NCI-H146 treated with DMSO at 0.1 percent for 48 hours (cell line): Measurements from ENCODE around the gene PCDHGA7.
"Not testable (repeated sequence)": the region's sequence is repeated elsewhere in the genome, so short reads cannot be mapped to it uniquely, and the experiment has no call there.

Source experiments
- DNase-seq: peaks from one replicate; lab custom pipeline; 2025; ENCODE audit not compliant: unreplicated experiment; lab: John Stamatoyannopoulos, UW

PCDHGA7 gene

DNA sequence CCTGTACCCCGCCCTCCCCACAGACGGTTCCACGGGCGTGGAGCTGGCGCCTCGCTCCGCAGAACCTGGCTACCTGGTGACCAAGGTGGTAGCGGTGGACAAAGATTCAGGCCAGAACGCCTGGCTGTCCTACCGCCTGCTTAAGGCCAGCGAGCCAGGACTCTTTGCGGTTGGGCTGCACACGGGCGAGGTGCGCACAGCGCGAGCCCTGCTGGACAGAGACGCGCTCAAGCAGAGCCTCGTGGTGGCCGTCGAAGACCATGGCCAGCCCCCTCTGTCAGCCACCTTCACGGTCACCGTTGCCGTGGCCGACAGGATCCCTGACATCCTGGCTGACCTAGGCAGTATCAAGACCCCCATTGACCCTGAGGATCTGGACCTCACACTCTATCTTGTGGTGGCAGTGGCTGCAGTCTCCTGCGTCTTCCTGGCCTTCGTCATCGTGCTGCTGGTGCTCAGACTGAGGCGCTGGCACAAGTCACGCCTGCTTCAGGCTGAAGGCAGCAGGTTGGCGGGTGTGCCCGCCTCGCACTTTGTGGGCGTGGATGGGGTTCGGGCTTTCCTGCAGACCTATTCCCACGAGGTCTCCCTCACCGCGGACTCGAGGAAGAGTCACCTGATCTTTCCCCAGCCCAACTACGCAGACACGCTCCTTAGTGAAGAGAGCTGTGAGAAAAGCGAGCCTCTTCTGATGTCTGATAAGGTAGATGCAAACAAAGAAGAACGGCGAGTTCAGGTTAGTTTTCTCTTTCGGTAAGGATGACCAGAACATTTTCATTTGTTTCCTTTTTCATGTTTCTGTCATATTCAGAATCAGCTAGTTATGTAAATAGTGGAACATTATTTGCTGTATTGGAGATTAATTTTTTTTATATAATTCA lies 16.3 kb upstream of the PCDHGA7 start:
- no peak for DNase-seq

DNA sequence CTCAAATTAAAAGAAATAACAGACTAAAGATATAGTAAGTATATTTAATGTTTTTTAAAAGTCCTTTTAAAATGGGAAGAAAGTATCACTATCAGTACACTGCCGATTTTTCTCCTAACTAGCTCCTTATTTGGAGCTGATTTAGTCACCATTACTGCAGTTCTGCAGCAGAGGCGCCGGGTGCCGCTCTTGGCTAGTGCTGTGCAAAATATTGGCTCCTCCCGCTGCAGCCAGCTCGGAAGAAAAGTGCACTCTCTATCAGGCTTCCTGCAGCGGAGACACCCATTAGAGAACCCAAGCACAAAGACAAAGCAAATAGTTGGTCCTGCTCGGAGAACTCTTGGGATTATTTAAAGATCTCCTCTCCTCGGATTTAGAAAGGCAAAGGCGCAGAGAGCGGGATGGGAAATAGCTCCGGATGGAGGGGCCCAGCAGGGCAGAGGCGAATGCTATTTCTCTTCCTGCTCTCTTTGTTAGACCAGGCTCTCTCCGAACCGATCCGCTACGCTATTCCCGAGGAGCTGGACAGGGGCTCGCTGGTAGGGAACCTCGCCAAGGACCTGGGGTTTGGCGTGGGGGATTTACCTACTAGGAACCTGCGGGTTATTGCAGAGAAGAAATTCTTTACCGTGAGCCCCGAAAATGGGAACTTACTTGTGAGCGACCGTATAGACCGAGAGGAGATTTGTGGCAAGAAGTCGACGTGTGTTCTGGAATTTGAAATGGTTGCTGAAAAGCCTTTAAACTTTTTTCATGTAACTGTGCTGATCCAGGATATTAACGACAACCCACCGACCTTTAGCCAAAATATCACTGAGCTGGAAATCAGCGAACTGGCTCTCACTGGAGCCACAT lies 12.3 kb upstream of the PCDHGA7 start, which contains the start of gene PCDHGB3:
TSS of gene PCDHGB3 (plus strand) at position 249 of the 855 bp plus-strand sequence. CDS start at position 402, 153 bp downstream.
- DNase-seq: no peak

DNA sequence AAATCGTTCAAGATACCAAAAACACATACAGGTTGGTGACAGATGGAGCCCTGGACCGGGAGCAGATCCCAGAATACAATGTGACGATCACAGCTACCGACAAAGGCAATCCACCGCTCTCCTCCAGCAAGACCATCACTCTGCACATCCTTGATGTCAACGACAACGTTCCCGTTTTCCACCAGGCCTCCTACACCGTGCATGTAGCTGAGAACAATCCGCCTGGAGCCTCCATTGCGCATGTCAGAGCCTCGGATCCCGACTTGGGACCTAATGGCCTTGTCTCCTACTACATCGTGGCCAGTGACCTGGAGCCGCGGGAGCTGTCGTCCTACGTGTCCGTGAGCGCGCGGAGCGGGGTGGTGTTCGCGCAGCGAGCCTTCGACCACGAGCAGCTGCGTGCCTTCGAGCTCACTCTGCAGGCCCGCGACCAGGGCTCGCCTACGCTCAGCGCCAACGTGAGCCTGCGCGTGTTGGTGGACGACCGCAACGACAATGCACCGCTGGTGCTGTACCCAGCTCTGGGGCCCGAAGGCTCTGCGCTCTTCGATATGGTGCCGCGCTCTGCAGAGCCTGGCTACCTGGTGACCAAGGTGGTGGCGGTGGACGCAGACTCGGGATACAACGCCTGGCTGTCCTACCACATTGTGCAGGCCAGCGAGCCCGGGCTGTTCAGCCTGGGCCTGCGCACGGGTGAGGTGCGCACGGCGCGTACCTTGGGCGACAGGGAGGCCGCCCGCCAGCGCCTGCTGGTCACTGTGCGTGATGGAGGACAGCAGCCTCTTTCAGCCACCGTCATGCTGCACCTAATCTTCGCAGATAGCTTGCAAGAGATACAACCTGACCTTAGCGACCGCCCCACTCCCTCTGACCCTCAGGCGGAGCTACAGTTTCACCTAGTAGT lies 10.7 kb upstream of the PCDHGA7 start:
- no peak for DNase-seq

- no peak for DNase-seq
These were observed 8.7 kb upstream of the PCDHGA7 start, which contains the start of gene PCDHGA6 for GRCh38 chr5:141373673-141374317. Gene PCDHGA6 (plus strand): TSS chr5:141373891. CDS start chr5:141374084, 193 bp downstream.

DNA sequence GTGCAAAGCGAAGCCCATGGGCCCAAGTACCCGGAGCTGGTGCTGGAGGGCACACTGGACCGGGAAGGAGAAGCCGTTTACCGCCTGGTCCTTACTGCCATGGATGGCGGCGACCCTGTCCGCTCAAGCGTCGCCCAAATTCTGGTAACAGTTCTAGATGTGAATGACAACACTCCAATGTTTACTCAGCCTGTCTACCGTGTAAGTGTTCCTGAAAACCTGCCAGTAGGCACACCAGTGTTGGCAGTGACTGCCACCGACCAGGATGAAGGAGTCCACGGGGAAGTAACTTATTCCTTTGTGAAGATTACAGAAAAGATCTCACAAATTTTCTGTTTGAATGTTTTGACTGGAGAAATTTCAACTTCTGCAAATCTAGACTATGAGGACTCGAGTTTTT lies 7.9 kb upstream of the PCDHGA7 start:
- no peak for DNase-seq

DNA sequence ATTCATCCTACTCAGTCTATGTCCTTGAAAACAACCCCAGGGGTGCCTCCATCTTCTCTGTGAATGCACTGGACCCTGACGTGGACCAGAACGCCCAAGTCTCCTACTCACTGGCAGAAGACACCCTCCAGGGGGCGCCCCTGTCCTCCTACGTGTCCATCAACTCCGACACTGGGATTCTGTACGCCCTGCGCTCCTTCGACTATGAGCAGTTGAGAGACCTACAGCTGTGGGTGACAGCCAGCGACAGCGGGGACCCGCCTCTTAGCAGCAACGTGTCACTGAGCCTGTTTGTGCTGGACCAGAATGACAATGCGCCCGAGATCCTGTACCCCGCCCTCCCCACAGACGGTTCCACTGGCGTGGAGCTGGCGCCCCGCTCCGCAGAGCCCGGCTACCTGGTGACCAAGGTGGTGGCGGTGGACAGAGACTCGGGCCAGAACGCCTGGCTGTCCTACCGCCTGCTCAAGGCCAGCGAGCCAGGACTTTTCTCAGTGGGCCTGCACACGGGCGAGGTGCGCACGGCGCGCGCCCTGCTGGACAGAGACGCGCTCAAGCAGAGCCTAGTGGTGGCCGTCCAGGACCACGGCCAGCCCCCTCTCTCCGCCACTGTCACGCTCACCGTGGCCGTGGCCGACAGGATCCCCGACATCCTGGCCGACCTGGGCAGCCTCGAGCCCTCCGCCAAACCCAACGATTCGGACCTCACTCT lies 6.9 kb upstream of the PCDHGA7 start:
- not testable (repeated sequence) for DNase-seq

GRCh38 chr5:141383345-141383744 lies 803 bp downstream of the PCDHGA7 start:
- DNase-seq: no peak

GRCh38 chr5:141384471-141385267 lies 2.1 kb downstream of the PCDHGA7 start:
- DNase-seq: no peak

DNA sequence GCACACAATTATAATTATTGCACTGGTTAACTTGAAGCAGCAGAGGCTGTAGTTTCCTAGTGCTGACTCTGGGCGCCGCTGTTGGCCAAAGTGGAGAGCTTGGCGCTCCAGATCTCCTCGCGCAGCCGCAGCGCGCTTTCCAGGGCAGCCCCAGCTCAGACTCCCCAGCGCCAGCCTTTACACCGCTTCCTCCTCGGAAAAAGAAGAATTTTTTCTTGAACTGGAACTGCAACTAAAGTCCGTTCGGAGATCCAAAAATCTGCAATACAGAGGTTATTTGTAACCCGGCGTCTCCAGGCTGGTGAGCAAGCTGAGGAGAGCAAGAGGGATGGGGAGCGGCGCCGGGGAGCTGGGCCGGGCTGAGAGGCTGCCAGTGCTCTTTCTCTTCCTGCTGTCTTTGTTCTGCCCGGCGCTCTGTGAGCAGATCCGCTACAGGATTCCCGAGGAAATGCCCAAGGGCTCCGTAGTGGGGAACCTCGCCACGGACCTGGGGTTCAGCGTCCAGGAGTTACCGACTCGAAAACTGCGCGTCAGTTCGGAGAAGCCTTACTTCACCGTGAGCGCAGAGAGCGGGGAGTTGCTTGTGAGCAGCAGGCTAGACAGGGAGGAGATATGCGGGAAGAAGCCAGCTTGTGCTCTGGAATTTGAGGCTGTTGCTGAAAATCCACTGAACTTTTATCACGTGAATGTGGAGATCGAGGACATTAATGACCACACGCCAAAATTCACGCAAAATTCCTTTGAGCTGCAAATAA lies 5.2 kb downstream of the PCDHGA7 start, which contains the start of gene PCDHGB4:
TSS of gene PCDHGB4 (plus strand) at position 142 of the 755 bp plus-strand sequence. CDS start at position 329, 187 bp downstream.
- not testable (repeated sequence) for DNase-seq

- no peak for DNase-seq
These were observed 6.1 kb downstream of the PCDHGA7 start for GRCh38 chr5:141388661-141389060.

DNA sequence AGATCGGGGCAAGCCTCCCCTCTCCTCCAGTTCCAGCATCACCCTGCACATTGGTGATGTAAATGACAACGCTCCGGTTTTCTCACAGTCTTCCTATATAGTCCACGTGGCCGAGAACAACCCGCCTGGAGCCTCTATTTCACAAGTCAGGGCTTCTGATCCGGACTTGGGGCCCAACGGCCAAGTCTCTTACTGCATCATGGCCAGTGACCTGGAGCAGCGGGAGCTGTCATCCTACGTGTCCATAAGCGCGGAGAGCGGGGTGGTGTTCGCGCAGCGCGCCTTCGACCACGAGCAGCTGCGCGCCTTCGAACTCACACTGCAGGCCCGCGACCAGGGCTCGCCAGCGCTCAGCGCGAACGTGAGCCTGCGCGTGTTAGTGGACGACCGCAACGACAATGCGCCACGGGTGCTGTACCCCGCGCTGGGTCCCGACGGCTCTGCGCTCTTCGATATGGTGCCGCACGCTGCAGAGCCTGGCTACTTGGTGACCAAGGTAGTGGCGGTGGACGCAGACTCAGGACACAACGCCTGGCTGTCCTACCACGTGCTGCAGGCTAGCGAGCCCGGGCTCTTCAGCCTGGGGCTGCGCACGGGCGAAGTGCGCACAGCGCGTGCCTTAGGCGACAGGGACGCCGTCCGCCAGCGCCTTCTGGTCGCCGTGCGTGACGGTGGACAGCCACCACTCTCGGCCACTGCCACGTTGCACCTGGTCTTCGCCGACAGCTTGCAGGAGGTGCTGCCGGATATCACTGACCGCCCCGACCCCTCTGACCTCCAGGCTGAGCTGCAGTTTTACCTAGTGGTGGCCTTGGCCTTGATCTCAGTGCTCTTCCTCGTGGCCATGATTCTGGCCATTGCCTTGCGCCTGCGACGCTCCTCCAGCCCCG lies 6.9 kb downstream of the PCDHGA7 start:
- no peak for DNase-seq

GRCh38 chr5:141392429-141393198 lies 10.1 kb downstream of the PCDHGA7 start, which contains the start of gene PCDHGA8:
Gene PCDHGA8 (plus strand): TSS chr5:141392633. CDS start chr5:141392814, 181 bp downstream.
- DNase-seq: no peak

- DNase-seq: no peak
These were observed 10.7 kb downstream of the PCDHGA7 start for GRCh38 chr5:141393267-141393666.

DNA sequence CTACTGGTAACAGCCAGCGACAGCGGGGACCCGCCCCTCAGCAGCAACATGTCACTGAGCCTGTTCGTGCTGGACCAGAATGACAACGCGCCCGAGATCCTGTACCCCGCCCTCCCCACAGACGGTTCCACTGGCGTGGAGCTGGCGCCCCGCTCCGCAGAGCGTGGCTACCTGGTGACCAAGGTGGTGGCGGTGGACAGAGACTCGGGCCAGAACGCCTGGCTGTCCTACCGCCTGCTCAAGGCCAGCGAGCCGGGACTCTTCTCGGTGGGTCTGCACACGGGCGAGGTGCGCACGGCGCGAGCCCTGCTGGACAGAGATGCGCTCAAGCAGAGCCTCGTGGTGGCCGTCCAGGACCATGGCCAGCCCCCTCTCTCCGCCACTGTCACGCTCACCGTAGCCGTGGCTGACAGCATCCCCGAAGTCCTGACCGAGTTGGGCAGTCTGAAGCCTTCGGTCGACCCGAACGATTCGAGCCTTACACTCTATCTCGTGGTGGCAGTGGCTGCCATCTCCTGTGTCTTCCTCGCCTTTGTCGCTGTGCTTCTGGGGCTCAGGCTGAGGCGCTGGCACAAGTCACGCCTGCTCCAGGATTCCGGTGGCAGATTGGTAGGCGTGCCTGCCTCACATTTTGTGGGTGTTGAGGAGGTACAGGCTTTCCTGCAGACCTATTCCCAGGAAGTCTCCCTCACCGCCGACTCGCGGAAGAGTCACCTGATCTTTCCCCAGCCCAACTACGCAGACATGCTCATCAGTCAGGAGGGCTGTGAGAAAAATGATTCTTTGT lies 12.1 kb downstream of the PCDHGA7 start:
- DNase-seq: not testable (repeated sequence)
